Measurements from ENCODE around the gene WFDC8.

The WFDC8 gene

GRCh38 chr20:45503403-45503802, 75.7 kb downstream of the WFDC8 start:
- TF ChIP-seq CTCF (IDR thresholded peaks at IDR 0.05; ENCODE audit: borderline replicate concordance, control extremely low read depth, extremely low read depth, insufficient read depth, missing control alignments): no peak
- no peak for DNase-seq (ENCODE audit: low spot score)
- in situ Hi-C loops (cut with MboI; ENCODE audit: low sequenced_read_pairs, unreplicated experiment): no loop called here

GRCh38 chr20:45502561-45502960, 76.5 kb downstream of the WFDC8 start:
- no peak for TF ChIP-seq CTCF (IDR thresholded peaks at IDR 0.05; ENCODE audit: borderline replicate concordance, control extremely low read depth, extremely low read depth, insufficient read depth, missing control alignments)
- DNase-seq (ENCODE audit: low spot score): no peak
- in situ Hi-C loops (cut with MboI; ENCODE audit: low sequenced_read_pairs, unreplicated experiment): no loop called here

All from GM13976 (cell line).